Neural cell (in vitro differentiated cells): ENCODE results near the gene PHLPP1. TPM values are rescaled to one million over a fixed set of nuclear protein-coding genes. Genes with fewer than 3 reads are reported as not detected.

Experiments
- H2AFZ ChIP-seq: fragments of 200-600, 300-800 bp; sonication (generic), shearing (Covaris generic); 2 replicates; pipeline ENCODE4 v1.6.0; 2014; ENCODE audit warnings: low read depth, mild to moderate bottlenecking, antibody characterized with exemption, low read length, moderate library complexity
- H3F3A ChIP-seq: fragments of 200-600 bp; shearing (Covaris generic); 2 replicates; pipeline ENCODE4 v1.6.1; 2016; ENCODE audit warnings: mild to moderate bottlenecking, moderate library complexity, mixed read lengths, antibody characterized with exemption, low read length; ENCODE audit not compliant: insufficient read depth, poor library complexity, severe bottlenecking
- H3K27ac ChIP-seq: fragments of 200-600, 300-800 bp; sonication (generic), shearing (Covaris generic); 2 replicates; pipeline ENCODE4 v1.5.1; 2014; ENCODE audit warnings: mild to moderate bottlenecking, low read length, moderate library complexity
- H3K27me3 ChIP-seq: fragments of 300-800, 200-600 bp; sonication (generic), shearing (Covaris generic); 2 replicates; pipeline ENCODE4 v1.6.0; 2014; ENCODE audit warnings: mild to moderate bottlenecking, low read depth, low read length, moderate library complexity; ENCODE audit not compliant: insufficient read depth
- H3K36me3 ChIP-seq: fragments of 300-800, 200-600 bp; sonication (generic), shearing (Covaris generic); 2 replicates; pipeline ENCODE4 v1.5.1; 2014; ENCODE audit warnings: mild to moderate bottlenecking, antibody characterized with exemption, low read length, moderate library complexity; ENCODE audit not compliant: insufficient read depth
- H3K4me2 ChIP-seq: fragments of 300-800, 200-600 bp; sonication (generic), shearing (Covaris generic); 2 replicates; pipeline ENCODE4 v1.6.0; 2014; ENCODE audit warnings: mild to moderate bottlenecking, low read length
- H3K4me3 ChIP-seq: fragments of 300-800, 200-600 bp; sonication (generic), shearing (Covaris generic); 2 replicates; pipeline ENCODE4 v1.5.1; 2014; ENCODE audit warnings: mild to moderate bottlenecking, low read length, moderate library complexity
- H3K79me2 ChIP-seq: fragments of 200-600 bp; shearing (Covaris generic); replicated peaks from 2 replicates; pipeline ENCODE4 v1.6.0; 2014; ENCODE audit warnings: mild to moderate bottlenecking, low read length, moderate library complexity; ENCODE audit not compliant: insufficient read depth
- H3K9ac ChIP-seq: fragments of 300-800, 200-600 bp; sonication (generic), shearing (Covaris generic); 2 replicates; pipeline ENCODE4 v1.6.1; 2016; ENCODE audit warnings: mild to moderate bottlenecking, low read length, mixed read lengths
- H3K9me2 ChIP-seq: fragments of 200-600 bp; shearing (Covaris generic); 2 replicates; pipeline ENCODE4 v1.6.1; 2016; ENCODE audit warnings: mild to moderate bottlenecking, low read length, mixed read lengths; ENCODE audit not compliant: insufficient read depth
- H3K9me3 ChIP-seq: fragments of 200-600, 300-800 bp; sonication (generic), shearing (Covaris generic); 2 replicates; pipeline ENCODE4 v1.6.1; 2016; ENCODE audit warnings: mild to moderate bottlenecking, mixed run types, low read length, moderate library complexity, mixed read lengths
- H4K20me1 ChIP-seq: fragments of 200-600 bp; shearing (Covaris generic); 2 replicates; pipeline ENCODE4 v1.6.1; 2016; ENCODE audit warnings: mild to moderate bottlenecking, mixed run types; ENCODE audit not compliant: insufficient read depth
- CTCF ChIP-seq: fragments of 450-650 bp; IDR thresholded peaks from 2 replicates; pipeline ENCODE4 v1.5.1; 2014; ENCODE audit warnings: antibody characterized with exemption, mild to moderate bottlenecking, moderate library complexity; ENCODE audit not compliant: poor library complexity, severe bottlenecking
- EP300 ChIP-seq: fragments of 450-650 bp; conservative IDR thresholded peaks from 2 replicates; pipeline ENCODE4 v1.6.1; 2014; ENCODE audit warnings: antibody characterized with exemption, mild to moderate bottlenecking, moderate library complexity; ENCODE audit not compliant: poor library complexity, severe bottlenecking
- EZH2 ChIP-seq: fragments of 200-600, 300-800 bp; shearing (Covaris generic), sonication (generic); IDR thresholded peaks from 2 replicates; pipeline ENCODE4 v1.6.1; 2014; ENCODE audit warnings: antibody characterized with exemption, low read length, borderline replicate concordance, mild to moderate bottlenecking; ENCODE audit not compliant: insufficient read depth, poor library complexity, severe bottlenecking
- MXI1 ChIP-seq: fragments of 450-650 bp; conservative IDR thresholded peaks from 2 replicates; pipeline ENCODE4 v1.6.1; 2014; ENCODE audit warnings: antibody characterized with exemption, mild to moderate bottlenecking; ENCODE audit not compliant: poor library complexity, severe bottlenecking
- POLR2AphosphoS5 ChIP-seq: IDR thresholded peaks from 2 replicates; pipeline ENCODE4 v1.6.1; 2012
- RAD21 ChIP-seq: fragments of 450-650 bp; conservative IDR thresholded peaks from 2 replicates; pipeline ENCODE4 v1.6.1; 2014; ENCODE audit warnings: antibody characterized with exemption, mild to moderate bottlenecking, moderate library complexity
- REST ChIP-seq: IDR thresholded peaks from 2 replicates; pipeline ENCODE4 v1.6.1; 2012; ENCODE audit warnings: borderline replicate concordance
- SMC3 ChIP-seq: fragments of 450-650 bp; conservative IDR thresholded peaks from 2 replicates; pipeline ENCODE4 v1.6.1; 2014; ENCODE audit warnings: antibody characterized with exemption, mild to moderate bottlenecking, moderate library complexity; ENCODE audit not compliant: poor library complexity
- TAF1 ChIP-seq: IDR thresholded peaks from 2 replicates; pipeline ENCODE4 v1.6.1; 2012; ENCODE audit warnings: low read depth
- polyA plus RNA-seq: library from polyadenylated mRNA; depleted of rRNA; stranded (reverse); fragments of >200 nt; gene quantifications from 2 replicates; pipeline ENCODE4 v1.2.3, GENCODE V29; 2014

Gene PHLPP1
- polyA plus RNA-seq, 1 donor from 2014 or later = 4.5 TPM

GRCh38 chr18:62974928-62975675 is 259.8 kb downstream of the PHLPP1 start:
- Histone ChIP-seq H3K4me3 (no peak overlapping the region), H4K20me1 (no peaks in the 10 kb centered on the region), H3K27ac (no peak overlapping the region), H3K79me2 (no peaks in the 10 kb centered on the region), H2AFZ (no peak overlapping the region), H3K36me3 (no peaks in the 10 kb centered on the region), H3F3A (no peaks in the 10 kb centered on the region), H3K4me2 (no peak overlapping the region), H3K9me3 (no peaks in the 10 kb centered on the region), H3K9ac (no peak overlapping the region), H3K27me3 (no peaks in the 10 kb centered on the region), H3K9me2 (no peaks in the 10 kb centered on the region)
- no peak for TF ChIP-seq SMC3
- no peak for TF ChIP-seq EP300

GRCh38 chr18:62975785-62976184 is 260.4 kb downstream of the PHLPP1 start:
- H3K79me2 ChIP-seq = no peaks in the 10 kb centered on the region
- no peaks in the 10 kb centered on the region for H3K9me2 ChIP-seq
- H3K4me2 ChIP-seq = no peak overlapping the region
- H3K9ac ChIP-seq = no peak overlapping the region
- no peaks in the 10 kb centered on the region for H4K20me1 ChIP-seq
- no peaks in the 10 kb centered on the region for H3K27me3 ChIP-seq
- no peaks in the 10 kb centered on the region for H3K36me3 ChIP-seq
- no peak overlapping the region for H3K4me3 ChIP-seq
- H2AFZ ChIP-seq = no peak overlapping the region
- H3F3A ChIP-seq = no peaks in the 10 kb centered on the region
- H3K27ac ChIP-seq = no peak overlapping the region
- H3K9me3 ChIP-seq = no peaks in the 10 kb centered on the region
- TF ChIP-seq REST (no peak), RAD21 (no peak), POLR2AphosphoS5 (no peak), CTCF (no peak), TAF1 (no peak), MXI1 (no peak), EZH2 (no peak), SMC3 (no peak), EP300 (no peak)
